Fibroblast of skin of right biceps (primary cell): ENCODE data around the gene SLC7A4.

Experiments used
- DNase-seq: peaks from one replicate; pipeline ENCODE4 v3.0.0-alpha.2; 2013

Gene SLC7A4

DNA sequence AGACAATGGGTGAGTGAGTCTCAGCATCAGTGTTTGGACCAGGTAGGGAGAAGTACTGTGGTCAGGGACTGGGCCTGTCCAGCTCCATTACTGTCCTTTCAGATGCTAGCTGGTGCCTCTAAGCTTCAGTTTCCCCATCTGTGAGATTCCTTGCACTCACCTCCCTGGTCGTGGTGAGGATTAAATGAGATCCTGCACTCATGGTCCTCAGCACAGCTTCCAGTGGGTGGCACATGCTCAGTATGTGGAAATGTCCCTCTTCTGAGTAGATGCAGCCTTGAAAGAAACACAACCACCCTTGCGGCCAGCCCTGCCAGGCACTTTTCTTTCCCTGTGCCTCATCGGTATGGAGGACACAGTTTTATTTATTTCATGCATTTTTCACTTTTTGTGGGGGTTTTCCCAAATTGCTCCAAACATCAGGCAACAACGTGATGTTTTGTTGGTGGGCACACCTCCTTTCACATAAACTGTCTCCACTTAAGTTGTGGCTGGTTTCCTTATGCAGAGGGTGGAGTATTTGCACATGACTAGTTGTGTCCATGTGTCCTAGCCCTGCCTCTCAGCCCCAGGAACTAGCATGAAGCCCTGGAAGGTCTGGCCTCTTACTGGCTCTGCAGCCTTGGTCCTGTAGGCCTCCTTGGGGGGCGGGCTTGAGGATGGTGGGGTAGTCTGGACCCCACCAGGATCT is 49.1 kb downstream of the SLC7A4 start:
- DNase-seq = no peak

DNA sequence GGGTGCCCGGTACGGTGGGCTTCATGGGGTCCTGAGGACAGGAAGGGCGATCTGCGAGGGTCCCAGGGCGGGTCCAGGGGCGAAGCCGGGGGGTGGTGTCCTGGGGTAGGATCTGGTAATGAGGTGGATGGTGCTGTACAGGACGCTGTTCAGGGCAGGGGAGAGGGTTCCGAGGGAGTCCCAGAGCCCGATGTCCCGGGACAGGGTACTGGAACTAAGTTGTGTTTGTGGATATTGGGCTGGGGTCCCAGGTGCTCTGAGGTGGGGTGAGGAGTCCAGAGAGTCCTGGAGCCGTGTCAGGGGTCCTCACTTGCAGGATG is 49.8 kb downstream of the SLC7A4 start:
- no peak for DNase-seq

DNA sequence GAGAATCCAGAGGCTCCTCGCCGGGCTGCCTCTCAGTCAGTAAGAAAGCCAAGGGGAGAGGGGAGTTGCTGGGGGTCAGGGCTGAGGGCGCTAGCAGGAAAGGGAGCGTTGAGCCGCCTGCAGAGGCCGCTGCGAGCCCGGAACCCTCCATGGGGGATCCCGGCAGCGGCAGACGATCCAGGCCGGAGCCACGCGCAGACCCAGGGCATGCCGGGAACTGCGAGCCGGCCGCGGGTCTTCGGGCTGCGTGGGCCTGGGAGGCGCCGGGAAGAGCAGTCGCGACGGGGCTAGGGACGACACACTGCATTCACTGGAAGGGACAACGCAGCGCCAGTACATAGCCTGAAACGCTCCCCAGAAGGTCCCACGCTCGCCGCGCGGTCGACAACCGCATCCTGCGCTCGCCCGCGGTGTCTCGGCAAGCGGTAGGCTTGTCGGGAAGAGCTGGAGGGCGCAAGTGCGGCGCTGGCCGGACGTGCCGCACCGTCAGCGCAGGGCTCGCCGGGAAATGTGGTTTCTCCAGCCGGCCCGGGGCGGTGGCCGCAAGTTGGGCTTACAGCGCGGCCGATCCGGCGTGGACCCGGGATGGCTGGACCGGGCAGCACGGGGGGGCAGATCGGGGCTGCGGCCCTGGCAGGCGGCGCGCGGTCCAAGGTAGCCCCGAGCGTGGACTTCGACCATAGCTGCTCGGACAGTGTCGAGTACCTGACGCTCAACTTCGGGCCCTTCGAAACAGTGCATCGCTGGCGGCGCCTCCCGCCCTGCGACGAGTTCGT is 50.4 kb downstream of the SLC7A4 start, which contains the start of gene LZTR1:
Gene LZTR1 (plus strand): TSS at position 511 of the 776 bp plus-strand sequence. CDS start 75 bp downstream, at position 586.
- DNase-seq = peak; percentile 82

DNA sequence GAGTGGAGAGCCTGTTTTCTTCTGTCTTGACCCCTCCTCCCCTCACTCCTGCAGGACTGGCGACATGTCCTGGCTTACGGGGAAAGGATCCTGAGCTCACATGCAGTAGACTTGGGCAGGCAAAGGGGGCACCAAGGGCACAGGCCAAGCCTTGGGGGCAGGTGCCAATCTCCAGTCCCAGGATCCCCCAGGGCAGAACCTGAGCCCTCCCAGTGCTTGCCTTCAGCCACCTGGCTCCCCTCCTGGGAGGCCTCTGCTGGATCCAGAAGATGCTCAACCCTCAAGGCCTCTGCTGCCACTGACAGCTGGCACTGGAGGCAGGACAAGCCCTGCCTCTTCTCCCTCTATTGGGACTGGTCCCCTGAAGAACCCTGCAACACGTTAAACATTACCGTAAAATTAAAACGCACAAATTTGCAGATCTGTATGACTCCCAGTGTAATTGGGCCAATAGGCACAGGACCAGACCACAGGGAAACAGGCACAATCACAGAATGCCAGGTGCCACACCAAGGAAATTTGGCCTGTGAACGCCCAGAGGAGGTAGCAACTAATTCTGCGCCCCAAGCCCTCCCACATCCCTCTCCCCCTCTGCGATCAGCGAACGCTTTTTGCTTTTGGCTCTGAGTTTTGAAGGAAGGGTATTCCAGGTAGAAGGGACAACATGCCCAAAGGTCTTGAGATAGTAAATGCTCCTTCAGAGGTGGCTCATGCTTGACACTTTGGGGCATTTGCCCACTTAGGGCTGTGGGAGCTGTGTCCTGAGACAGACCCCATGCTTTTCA is 51.2 kb downstream of the SLC7A4 start:
- DNase-seq = no peak

DNA sequence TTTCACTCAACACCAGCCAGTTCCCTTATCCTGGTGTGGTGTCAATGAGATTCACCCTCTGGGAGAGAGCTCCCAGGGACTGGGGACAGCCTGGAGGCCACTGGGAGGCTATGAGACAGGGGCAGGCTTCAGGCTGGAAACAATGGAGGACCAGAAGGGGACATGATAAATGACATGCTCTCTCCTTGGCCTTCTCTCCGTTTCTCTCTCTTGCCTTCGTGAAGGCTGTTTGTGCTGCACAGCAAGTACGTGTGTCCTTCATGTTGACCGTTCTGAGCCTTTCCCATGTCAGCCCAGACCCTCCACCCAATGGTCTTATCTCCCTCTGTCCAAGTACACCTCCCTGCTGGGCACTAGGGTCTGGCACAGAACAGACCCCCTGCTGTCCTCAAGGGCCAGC is 51.8 kb downstream of the SLC7A4 start:
- no peak for DNase-seq

DNA sequence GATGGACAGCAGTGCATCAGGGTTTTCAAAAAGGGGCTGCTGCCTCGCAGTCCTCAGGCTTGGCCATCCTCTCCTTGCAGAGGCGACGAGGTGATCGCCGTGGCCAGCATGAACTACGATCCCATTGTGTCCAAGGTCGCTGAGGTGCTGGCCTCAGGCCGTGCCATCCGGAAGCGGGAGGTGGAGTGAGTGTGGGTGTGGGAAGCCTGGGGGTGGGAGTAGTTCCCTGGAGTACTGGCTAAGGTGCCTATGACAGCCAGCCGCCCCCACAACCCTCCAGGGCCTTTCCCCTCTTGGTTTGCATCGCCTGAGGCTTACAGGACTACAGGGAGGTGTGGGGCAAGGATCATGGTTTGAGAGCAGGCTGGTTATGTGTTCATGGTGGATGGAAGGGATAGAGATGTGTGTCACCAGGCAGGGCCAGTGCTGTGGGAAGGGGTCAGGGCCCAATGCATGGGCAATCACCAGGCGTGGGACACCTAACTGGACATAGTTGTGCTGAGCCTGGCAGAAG is 52.4 kb downstream of the SLC7A4 start:
- DNase-seq = no peak

DNA sequence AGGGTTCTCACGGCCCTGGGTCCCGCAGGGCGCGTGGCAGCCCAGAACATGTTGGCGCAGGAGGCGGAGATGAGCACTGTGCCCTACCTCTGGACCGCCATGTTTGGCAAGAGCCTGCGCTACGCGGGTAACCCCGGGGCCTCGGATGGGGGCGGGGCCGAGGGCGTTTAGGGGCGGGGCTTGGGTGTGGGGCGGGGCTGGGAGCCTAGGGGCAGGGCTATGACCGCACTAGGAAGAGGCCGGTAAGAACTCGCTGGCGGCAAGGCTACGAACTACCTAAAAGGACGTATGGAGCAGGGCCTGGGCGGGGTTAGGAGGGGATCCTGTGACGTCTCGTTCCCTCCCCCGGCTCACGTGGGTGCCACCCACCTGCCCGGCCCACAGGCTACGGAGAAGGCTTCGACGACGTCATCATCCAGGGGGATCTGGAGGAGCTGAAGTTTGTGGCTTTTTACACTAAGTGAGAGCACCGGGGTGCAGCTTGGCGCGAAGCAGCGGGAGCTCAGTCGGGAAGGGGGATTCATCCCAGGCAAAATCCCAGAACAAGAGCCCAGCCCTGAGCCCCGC is 53.0 kb downstream of the SLC7A4 start:
- DNase-seq = peak; percentile 83
